Caco-2 (cell line): ENCODE results near the gene BABAM2. TPM values are rescaled to one million over a fixed set of nuclear protein-coding genes. Genes with fewer than 3 reads are reported as not detected.

Source experiments
- BruUV-seq: library from RNA; stranded (reverse); fragments of 400-500 nt; replicated peaks from 2 replicates; lab custom pipeline; 2021; lab: Mats Ljungman, UMichigan
- CTCF ChIA-PET: fragments of 300-600 bp; sonication (Branson Sonifier 250); formaldehyde crosslinking; loops from one replicate; lab custom pipeline; 2022; ENCODE audit warnings: antibody characterized with exemption; lab: Charles Lee
- POLR2A ChIA-PET: fragments of 300-600 bp; sonication (Branson Sonifier 250); formaldehyde crosslinking; loops from one replicate; lab custom pipeline; 2022; ENCODE audit warnings: antibody characterized with exemption; lab: Charles Lee
- DNase-seq, 2 experiments: peaks; one replicate each; pipeline versions ENCODE4 v3.0.0 to v3.0.0-alpha.2; 2020 to 2022
- H3K27me3 ChIP-seq: replicated peaks from 2 replicates; pipeline ENCODE4 v1.6.0; 2011; ENCODE audit warnings: low read length; ENCODE audit not compliant: control insufficient read depth, insufficient read depth
- H3K36me3 ChIP-seq: 2 replicates; pipeline ENCODE4 v1.5.1; 2011; ENCODE audit warnings: low read length; ENCODE audit not compliant: control insufficient read depth, insufficient read depth
- H3K4me1 ChIP-seq: fragments of 250-450 bp; sonication (Bioruptor Pico); 2 replicates; pipeline ENCODE4 v1.5.1; 2020; ENCODE audit warnings: mild to moderate bottlenecking
- H3K4me3 ChIP-seq: 2 replicates; pipeline ENCODE4 v1.5.1; 2011; ENCODE audit warnings: low read depth, mild to moderate bottlenecking, control low read depth, low read length
- H3K9me3 ChIP-seq: fragments of 250-450 bp; sonication (Bioruptor Pico); 2 replicates; pipeline ENCODE4 v1.5.1; 2020; ENCODE audit warnings: mild to moderate bottlenecking, moderate library complexity
- H3K27ac Mint-ChIP-seq: one replicate; pipeline ENCODE4 v1.8.0; 2022; ENCODE audit warnings: mixed read lengths; ENCODE audit not compliant: unreplicated experiment
- H3K27me3 Mint-ChIP-seq: one replicate; pipeline ENCODE4 v1.8.0; 2022; ENCODE audit warnings: mixed read lengths; ENCODE audit not compliant: insufficient read depth, unreplicated experiment
- H3K36me3 Mint-ChIP-seq: one replicate; pipeline ENCODE4 v1.8.0; 2022; ENCODE audit warnings: mild to moderate bottlenecking, mixed read lengths; ENCODE audit not compliant: insufficient read depth, unreplicated experiment
- H3K4me1 Mint-ChIP-seq: one replicate; pipeline ENCODE4 v1.8.0; 2022; ENCODE audit warnings: low read depth, mixed read lengths; ENCODE audit not compliant: unreplicated experiment
- H3K4me3 Mint-ChIP-seq: one replicate; pipeline ENCODE4 v1.8.0; 2022; ENCODE audit warnings: mild to moderate bottlenecking, moderate library complexity, mixed read lengths; ENCODE audit not compliant: unreplicated experiment
- H3K9me3 Mint-ChIP-seq: one replicate; pipeline ENCODE4 v1.8.0; 2022; ENCODE audit warnings: mixed read lengths; ENCODE audit not compliant: unreplicated experiment
- intact Hi-C: fragments of 100-400 bp; cut with micrococcal nuclease; formaldehyde crosslinking; loops from one replicate; pipeline ENCODE4 v1.10.0; 2022; ENCODE audit not compliant: unreplicated experiment
- total RNA-seq: library from RNA; stranded (reverse); gene quantifications from 2 replicates; pipeline ENCODE4 v1.2.3, GENCODE V29; 2022
- TF ChIP-seq, protein P1 (sequence below), 2 experiments: fragments of 200-600 bp in 1 of 2; IDR thresholded peaks; 1 replicate in 1 of 2; 2 replicates in 1 of 2; pipeline versions ENCODE4 v1.5.1 to v1.8.0; 2011 to 2022; ENCODE audit warnings: antibody characterized with exemption in 1 of 2, control low read depth in 1 of 2, inconsistent platforms in 1 of 2, low read depth in 1 of 2, low read length in 1 of 2, mild to moderate bottlenecking in 1 of 2, moderate library complexity in 1 of 2; ENCODE audit not compliant: insufficient read depth in 1 of 2, severe bottlenecking in 1 of 2, unreplicated experiment in 1 of 2

BABAM2 gene
- total RNA-seq, 1 experiment from 2014 or later: 57.3 TPM

DNA sequence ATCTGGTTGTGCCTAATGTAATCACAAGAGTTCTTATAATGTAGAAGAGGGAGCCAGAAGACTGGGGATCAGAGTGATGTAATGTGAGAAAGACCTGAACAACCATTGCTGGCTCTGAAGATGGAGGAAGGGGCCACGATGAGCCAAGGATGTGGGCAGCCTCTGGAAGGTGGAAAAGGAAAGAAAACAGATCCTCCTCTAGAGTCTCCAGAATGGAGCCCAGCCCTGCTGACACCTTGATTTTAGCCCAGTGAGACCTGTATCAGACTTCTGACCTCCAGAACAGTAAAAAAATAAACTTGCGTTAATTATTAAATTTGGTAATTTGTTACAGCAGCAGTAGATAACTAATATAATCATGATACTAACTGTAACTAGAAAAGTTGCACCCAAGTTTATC is 3.4 kb upstream of the BABAM2 start:
- CTCF ChIA-PET: no interaction called here
- POLR2A ChIA-PET: no interaction called here
- H3K4me3 ChIP-seq: no peak overlapping the region

DNA sequence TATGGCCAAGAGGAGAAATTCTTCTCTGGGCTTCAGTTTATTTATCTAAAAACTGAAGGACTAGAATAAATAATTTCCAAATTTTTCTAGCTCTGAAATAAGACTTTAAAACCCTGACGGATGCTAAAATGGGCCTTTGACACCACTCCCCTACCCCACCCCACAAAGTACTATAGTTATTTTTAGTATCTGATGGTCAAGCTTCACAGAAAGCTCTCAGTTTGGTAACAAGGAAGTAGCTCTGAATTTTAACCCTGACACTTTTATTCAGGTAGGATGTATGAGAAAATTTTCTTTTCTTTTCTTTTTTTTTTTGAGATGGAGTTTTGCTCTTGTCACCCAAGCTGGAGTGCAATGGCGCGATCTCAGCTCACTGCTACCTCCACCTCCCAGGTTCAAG is 2.7 kb upstream of the BABAM2 start:
- no peak for DNase-seq
- Mint-ChIP-seq H3K27ac (no peak overlapping the region), H3K9me3 (peaks cover 2% of the 10 kb centered on the region), H3K27me3 (no peaks in the 10 kb centered on the region), H3K4me3 (no peak overlapping the region), H3K36me3 (peaks cover 19% of the 10 kb centered on the region), H3K4me1 (no peaks in the 10 kb centered on the region)
- no peaks in the 10 kb centered on the region for H3K27me3 ChIP-seq
- intact Hi-C loops: loop anchor here (10.0 kb wide), 1 partner anchor 83 kb away; no protein-coding TSS in a partner anchor
- no peaks in the 10 kb centered on the region for H3K4me1 ChIP-seq
- ChIA-PET POLR2A (no interaction called here), CTCF (no interaction called here)
- no peaks in the 10 kb centered on the region for H3K9me3 ChIP-seq
- BruUV-seq: no TSS peak
- no peak overlapping the region for H3K4me3 ChIP-seq
- TF ChIP-seq, protein P1, sequence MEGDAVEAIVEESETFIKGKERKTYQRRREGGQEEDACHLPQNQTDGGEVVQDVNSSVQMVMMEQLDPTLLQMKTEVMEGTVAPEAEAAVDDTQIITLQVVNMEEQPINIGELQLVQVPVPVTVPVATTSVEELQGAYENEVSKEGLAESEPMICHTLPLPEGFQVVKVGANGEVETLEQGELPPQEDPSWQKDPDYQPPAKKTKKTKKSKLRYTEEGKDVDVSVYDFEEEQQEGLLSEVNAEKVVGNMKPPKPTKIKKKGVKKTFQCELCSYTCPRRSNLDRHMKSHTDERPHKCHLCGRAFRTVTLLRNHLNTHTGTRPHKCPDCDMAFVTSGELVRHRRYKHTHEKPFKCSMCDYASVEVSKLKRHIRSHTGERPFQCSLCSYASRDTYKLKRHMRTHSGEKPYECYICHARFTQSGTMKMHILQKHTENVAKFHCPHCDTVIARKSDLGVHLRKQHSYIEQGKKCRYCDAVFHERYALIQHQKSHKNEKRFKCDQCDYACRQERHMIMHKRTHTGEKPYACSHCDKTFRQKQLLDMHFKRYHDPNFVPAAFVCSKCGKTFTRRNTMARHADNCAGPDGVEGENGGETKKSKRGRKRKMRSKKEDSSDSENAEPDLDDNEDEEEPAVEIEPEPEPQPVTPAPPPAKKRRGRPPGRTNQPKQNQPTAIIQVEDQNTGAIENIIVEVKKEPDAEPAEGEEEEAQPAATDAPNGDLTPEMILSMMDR (IDR thresholded peaks at IDR 0.05; ENCODE audit: insufficient read depth in 1 of 2, low read depth in 1 of 2, low read length in 1 of 2, severe bottlenecking in 1 of 2, unreplicated experiment in 1 of 2): no peak
- no peaks in the 10 kb centered on the region for H3K36me3 ChIP-seq

More for the DNA sequence above, 3.4 kb upstream of the BABAM2 start:
- no peaks in the 10 kb centered on the region for H3K36me3 ChIP-seq
- Mint-ChIP-seq H3K9me3 (peaks cover 9% of the 10 kb centered on the region), H3K27me3 (no peaks in the 10 kb centered on the region), H3K36me3 (peaks cover 19% of the 10 kb centered on the region), H3K4me1 (no peaks in the 10 kb centered on the region), H3K4me3 (no peak overlapping the region), H3K27ac (no peak overlapping the region)
- H3K9me3 ChIP-seq: no peaks in the 10 kb centered on the region
- no peaks in the 10 kb centered on the region for H3K4me1 ChIP-seq
- TF ChIP-seq, protein P1 (IDR thresholded peaks at IDR 0.05; ENCODE audit: insufficient read depth in 1 of 2, low read depth in 1 of 2, low read length in 1 of 2, severe bottlenecking in 1 of 2, unreplicated experiment in 1 of 2): no peak
- no TSS peak for BruUV-seq
- intact Hi-C loops: loop anchor here (10.0 kb wide), 1 partner anchor 82 kb away; no protein-coding TSS in a partner anchor
- DNase-seq: no peak
- H3K27me3 ChIP-seq: no peaks in the 10 kb centered on the region

DNA sequence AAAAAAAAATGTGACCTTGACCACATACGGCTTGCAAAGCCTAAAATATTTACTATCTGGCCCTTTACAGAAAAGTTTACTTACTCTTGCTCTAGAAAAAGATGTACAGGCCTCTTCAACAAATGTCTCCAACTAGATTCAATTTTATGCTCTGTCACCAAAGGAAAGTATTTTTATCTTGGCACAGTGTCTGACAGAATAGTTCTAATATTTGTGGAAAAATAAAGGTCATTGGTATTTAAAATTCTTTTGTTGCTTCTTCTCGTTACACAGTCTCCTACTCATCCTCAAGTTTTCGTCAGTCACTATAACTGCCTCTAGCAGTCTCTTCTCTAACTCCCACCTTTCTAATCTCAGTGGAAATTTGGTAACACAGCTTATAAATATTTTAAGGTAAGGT is 1.7 kb upstream of the BABAM2 start:
- Histone ChIP-seq H3K36me3 (no peaks in the 10 kb centered on the region), H3K4me1 (no peaks in the 10 kb centered on the region), H3K27me3 (no peaks in the 10 kb centered on the region), H3K4me3 (peak overlapping the region; percentile 63), H3K9me3 (no peaks in the 10 kb centered on the region)
- no peaks in the 10 kb centered on the region for H3K27me3 Mint-ChIP-seq
- no peaks in the 10 kb centered on the region for H3K4me1 Mint-ChIP-seq
- no peak for DNase-seq
- peak overlapping the region; percentile 100 for H3K4me3 Mint-ChIP-seq
- H3K27ac Mint-ChIP-seq: no peak overlapping the region
- no TSS peak for BruUV-seq
- H3K9me3 Mint-ChIP-seq: no peaks in the 10 kb centered on the region
- peaks cover 19% of the 10 kb centered on the region for H3K36me3 Mint-ChIP-seq
- TF ChIP-seq, protein P1 (IDR thresholded peaks at IDR 0.05; ENCODE audit: insufficient read depth in 1 of 2, low read depth in 1 of 2, low read length in 1 of 2, severe bottlenecking in 1 of 2, unreplicated experiment in 1 of 2): no peak
- CTCF ChIA-PET: no interaction called here
- POLR2A ChIA-PET: no interaction called here
- intact Hi-C loops: loop anchor here (10.0 kb wide), 1 partner anchor 84 kb away; no protein-coding TSS in a partner anchor
